OCI-LY7 (cell line): ENCODE measurements around the gene PABPN1L. TPM values are rescaled to one million over a fixed set of nuclear protein-coding genes. Genes with fewer than 3 reads are reported as not detected.

Source experiments
- BruUV-seq: library from RNA; stranded (reverse); fragments of 400-500 nt; replicated peaks from 2 replicates; lab custom pipeline; 2021; lab: Mats Ljungman, UMichigan
- CTCF ChIA-PET: fragments of 300-600 bp; sonication (Branson Sonifier 250); formaldehyde crosslinking; loops from one replicate; lab custom pipeline; 2022; ENCODE audit warnings: antibody characterized with exemption; ENCODE audit not compliant: unreplicated experiment; lab: Charles Lee
- POLR2A ChIA-PET: fragments of 300-600 bp; sonication (Branson Sonifier 250); formaldehyde crosslinking; loops from one replicate; lab custom pipeline; 2022; ENCODE audit warnings: antibody characterized with exemption; lab: Charles Lee
- DNase-seq: peaks from one replicate; pipeline ENCODE4 v3.0.0-alpha.2; 2015; ENCODE audit warnings: low spot score
- H2AFZ ChIP-seq: fragments of 200-600 bp; sonication (generic), shearing (Covaris generic); 2 replicates; pipeline ENCODE4 v1.6.1; 2014; ENCODE audit warnings: mild to moderate bottlenecking, antibody characterized with exemption, low read length, moderate library complexity
- H3K27ac ChIP-seq: fragments of 200-600 bp; sonication (generic); 2 replicates; pipeline ENCODE4 v1.5.1; 2014; ENCODE audit warnings: mixed run types, low read depth, mild to moderate bottlenecking, moderate library complexity, low read length, inconsistent platforms; ENCODE audit not compliant: poor library complexity, severe bottlenecking
- H3K36me3 ChIP-seq: fragments of 200-600 bp; sonication (generic); 2 replicates; pipeline ENCODE4 v1.6.1; 2014; ENCODE audit warnings: mild to moderate bottlenecking, antibody characterized with exemption, low read length, moderate library complexity, mixed read lengths; ENCODE audit not compliant: insufficient read depth
- H3K4me1 ChIP-seq: fragments of 200-600 bp; sonication (generic); 2 replicates; pipeline ENCODE4 v1.5.1; 2014; ENCODE audit warnings: mild to moderate bottlenecking, low read length; ENCODE audit not compliant: insufficient read depth, poor library complexity, severe bottlenecking
- H3K4me2 ChIP-seq: fragments of 200-600 bp; sonication (generic); 2 replicates; pipeline ENCODE4 v1.6.1; 2014; ENCODE audit warnings: mild to moderate bottlenecking, low read length
- H3K4me3 ChIP-seq: fragments of 200-600 bp; sonication (generic); 2 replicates; pipeline ENCODE4 v1.5.1; 2014; ENCODE audit warnings: mild to moderate bottlenecking, low read depth, low read length; ENCODE audit not compliant: poor library complexity, severe bottlenecking
- H3K79me2 ChIP-seq: fragments of 200-600 bp; sonication (generic); 2 replicates; pipeline ENCODE4 v1.6.1; 2016; ENCODE audit warnings: low read depth, mild to moderate bottlenecking, low read length, moderate library complexity, mixed read lengths; ENCODE audit not compliant: insufficient read depth
- H3K9me2 ChIP-seq: fragments of 200-600 bp; sonication (generic); 2 replicates; pipeline ENCODE4 v1.6.1; 2016; ENCODE audit warnings: mild to moderate bottlenecking, low read length, mixed read lengths; ENCODE audit not compliant: insufficient read depth
- H3K9me3 ChIP-seq: fragments of 200-600 bp; sonication (generic); 2 replicates; pipeline ENCODE4 v1.6.1; 2014; ENCODE audit warnings: mild to moderate bottlenecking, mixed run types, low read length, mixed read lengths
- H4K20me1 ChIP-seq: fragments of 200-600 bp; sonication (generic); 2 replicates; pipeline ENCODE4 v1.6.1; 2014; ENCODE audit warnings: mild to moderate bottlenecking, antibody characterized with exemption, low read length, moderate library complexity, mixed read lengths; ENCODE audit not compliant: insufficient read depth
- EZH2phosphoT487 ChIP-seq: fragments of 200-600 bp; sonication (generic); IDR thresholded peaks from 2 replicates; pipeline ENCODE4 v1.6.1; 2018; ENCODE audit warnings: low read depth, borderline replicate concordance, mild to moderate bottlenecking, mixed run types, antibody characterized with exemption, low read length, moderate library complexity, mixed read lengths
- intact Hi-C: fragments of 100-400 bp; cut with micrococcal nuclease; formaldehyde crosslinking; loops from one replicate; pipeline ENCODE4 v1.10.0; 2022; ENCODE audit not compliant: unreplicated experiment
- total RNA-seq, 2 experiments: library from RNA; depleted of rRNA in 1 of 2; stranded (reverse); fragments of >200 nt in 1 of 2; shearing (Covaris generic) in 1 of 2; gene quantifications; 2 replicates each; pipeline ENCODE4 v1.2.3, GENCODE V29; 2014 to 2022
- TF ChIP-seq, protein P1 (sequence below): fragments of 200-600 bp; sonication (generic); conservative IDR thresholded peaks from 2 replicates; pipeline ENCODE4 v1.5.1; 2014; ENCODE audit warnings: mild to moderate bottlenecking, antibody characterized with exemption, low read length, moderate library complexity, mixed read lengths

The PABPN1L gene
- total RNA-seq, 2 experiments from 2014 or later, result 0.38 TPM; not detected in 1

DNA sequence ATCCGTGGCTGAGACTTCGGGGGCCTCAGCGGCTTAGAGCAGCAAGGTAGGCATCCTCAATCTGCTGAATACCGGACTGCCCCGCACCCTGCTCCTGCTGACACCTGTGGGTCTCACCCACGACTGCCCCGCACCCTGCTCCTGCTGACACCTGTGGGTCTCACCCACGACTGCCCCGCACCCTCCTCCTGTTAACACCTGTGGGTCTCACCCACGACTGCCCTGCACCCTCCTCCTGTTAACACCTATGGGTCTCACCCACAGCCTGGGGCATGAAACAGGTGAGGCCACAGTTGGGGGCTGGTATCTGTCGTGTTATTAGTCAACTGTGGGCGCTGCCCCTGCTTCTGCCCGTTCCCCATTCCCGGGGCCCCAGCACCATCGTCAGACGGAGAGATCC lies 36.3 kb upstream of the PABPN1L start:
- POLR2A ChIA-PET, result no interaction called here
- no TSS peak for BruUV-seq
- H3K4me1 ChIP-seq, result peaks cover 5% of the 10 kb centered on the region
- intact Hi-C loops, result no loop called here
- no peaks in the 10 kb centered on the region for H3K79me2 ChIP-seq
- no peaks in the 10 kb centered on the region for H3K9me3 ChIP-seq
- no peak overlapping the region for H3K4me2 ChIP-seq
- TF ChIP-seq, protein P1, sequence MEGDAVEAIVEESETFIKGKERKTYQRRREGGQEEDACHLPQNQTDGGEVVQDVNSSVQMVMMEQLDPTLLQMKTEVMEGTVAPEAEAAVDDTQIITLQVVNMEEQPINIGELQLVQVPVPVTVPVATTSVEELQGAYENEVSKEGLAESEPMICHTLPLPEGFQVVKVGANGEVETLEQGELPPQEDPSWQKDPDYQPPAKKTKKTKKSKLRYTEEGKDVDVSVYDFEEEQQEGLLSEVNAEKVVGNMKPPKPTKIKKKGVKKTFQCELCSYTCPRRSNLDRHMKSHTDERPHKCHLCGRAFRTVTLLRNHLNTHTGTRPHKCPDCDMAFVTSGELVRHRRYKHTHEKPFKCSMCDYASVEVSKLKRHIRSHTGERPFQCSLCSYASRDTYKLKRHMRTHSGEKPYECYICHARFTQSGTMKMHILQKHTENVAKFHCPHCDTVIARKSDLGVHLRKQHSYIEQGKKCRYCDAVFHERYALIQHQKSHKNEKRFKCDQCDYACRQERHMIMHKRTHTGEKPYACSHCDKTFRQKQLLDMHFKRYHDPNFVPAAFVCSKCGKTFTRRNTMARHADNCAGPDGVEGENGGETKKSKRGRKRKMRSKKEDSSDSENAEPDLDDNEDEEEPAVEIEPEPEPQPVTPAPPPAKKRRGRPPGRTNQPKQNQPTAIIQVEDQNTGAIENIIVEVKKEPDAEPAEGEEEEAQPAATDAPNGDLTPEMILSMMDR, result no peak
- no peak for TF ChIP-seq EZH2phosphoT487
- H3K27ac ChIP-seq, result no peak overlapping the region
- H2AFZ ChIP-seq, result no peak overlapping the region
- no peak for DNase-seq
- no peaks in the 10 kb centered on the region for H4K20me1 ChIP-seq
- H3K36me3 ChIP-seq, result no peaks in the 10 kb centered on the region
- H3K4me3 ChIP-seq, result no peak overlapping the region
- CTCF ChIA-PET, result no interaction called here
- no peaks in the 10 kb centered on the region for H3K9me2 ChIP-seq

DNA sequence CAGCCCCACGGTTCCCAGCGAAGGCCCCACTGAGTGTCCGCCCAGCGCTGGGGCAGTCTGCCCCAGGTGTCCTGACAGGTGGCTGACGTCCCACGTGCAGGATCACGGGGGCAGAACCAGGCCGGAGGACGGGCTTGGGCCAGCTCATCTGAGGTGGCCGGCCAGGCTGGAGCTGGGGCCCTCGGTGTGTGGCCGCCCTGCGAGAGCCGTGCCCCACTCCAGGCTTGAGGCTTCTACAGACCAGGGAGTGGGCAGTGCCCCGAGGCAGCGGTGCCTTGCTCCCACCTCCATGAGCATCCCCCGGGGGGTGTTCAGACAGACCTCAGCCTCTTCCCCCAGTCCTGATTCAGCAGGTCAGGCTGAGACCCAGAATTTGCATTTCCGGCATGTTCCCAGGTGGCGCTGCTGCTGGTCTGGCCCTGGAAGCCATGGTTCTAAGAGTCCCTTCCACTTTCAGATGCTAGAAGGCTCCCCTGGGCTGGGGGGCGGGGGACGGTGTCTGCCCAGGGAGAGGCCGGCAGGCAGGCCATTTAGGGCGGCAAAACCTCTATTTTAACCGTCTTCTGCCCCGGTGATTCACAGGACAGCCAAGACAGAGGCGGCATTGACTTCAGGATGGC lies 35.4 kb upstream of the PABPN1L start:
- DNase-seq, result no peak
- Histone ChIP-seq H3K79me2 (no peaks in the 10 kb centered on the region), H3K9me2 (no peaks in the 10 kb centered on the region), H3K4me2 (no peak overlapping the region), H3K27ac (no peak overlapping the region), H4K20me1 (no peaks in the 10 kb centered on the region), H3K4me1 (peaks cover 5% of the 10 kb centered on the region), H3K9me3 (no peaks in the 10 kb centered on the region), H3K4me3 (no peak overlapping the region), H3K36me3 (no peaks in the 10 kb centered on the region), H2AFZ (no peak overlapping the region)
- intact Hi-C loops, result no loop called here
- ChIA-PET POLR2A (no interaction called here), CTCF (interaction anchor here (0.6 kb wide), 1 partner anchor 466 kb away, joined by 3 read pairs; no protein-coding TSS in a partner anchor)
- TF ChIP-seq, protein P1, result no peak
- TF ChIP-seq EZH2phosphoT487, result no peak
- no TSS peak for BruUV-seq

DNA sequence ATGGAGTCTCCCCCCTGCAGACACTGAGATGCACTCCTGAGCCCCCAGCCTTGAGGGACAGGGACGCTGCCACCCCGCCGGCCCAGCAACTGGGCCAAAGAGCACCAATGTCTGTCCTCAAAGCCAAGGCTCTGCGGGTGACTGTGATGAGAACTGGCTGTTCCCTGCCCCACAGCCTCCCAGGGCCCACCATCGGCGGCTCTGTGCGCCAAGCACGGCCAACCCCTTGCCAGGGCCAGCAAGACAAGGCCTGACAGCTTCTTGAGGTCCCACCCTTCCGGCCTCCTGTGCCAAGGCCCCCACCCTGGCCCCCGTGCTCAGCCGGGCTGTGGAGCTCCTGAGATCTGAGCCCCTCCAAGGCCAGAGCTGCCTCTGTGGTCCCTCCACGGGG lies 34.2 kb upstream of the PABPN1L start:
- no peak for DNase-seq
- no peak overlapping the region for H2AFZ ChIP-seq
- no peak overlapping the region for H3K4me3 ChIP-seq
- TF ChIP-seq, protein P1, result no peak
- no peak for TF ChIP-seq EZH2phosphoT487
- no peaks in the 10 kb centered on the region for H3K9me3 ChIP-seq
- no TSS peak for BruUV-seq
- POLR2A ChIA-PET, result no interaction called here
- no peaks in the 10 kb centered on the region for H3K9me2 ChIP-seq
- no peak overlapping the region for H3K4me2 ChIP-seq
- peaks cover under 1% of the 10 kb centered on the region for H3K4me1 ChIP-seq
- intact Hi-C loops, result no loop called here
- H3K79me2 ChIP-seq, result no peaks in the 10 kb centered on the region
- no peaks in the 10 kb centered on the region for H4K20me1 ChIP-seq
- no peaks in the 10 kb centered on the region for H3K36me3 ChIP-seq
- CTCF ChIA-PET, result no interaction called here
- no peak overlapping the region for H3K27ac ChIP-seq
